Measurements from ENCODE around the gene PPP1R16B.

- TF ChIP-seq POLR2A (IDR thresholded peaks at IDR 0.05) (no peak), POLR2AphosphoS5 (IDR thresholded peaks at IDR 0.05) (no peak), CTCF (IDR thresholded peaks at IDR 0.05) (no peak)
These were observed 139.5 kb downstream of the PPP1R16B start for GRCh38 chr20:38945012-38945411.

Data from upper lobe of left lung (tissue), 4 donors.